ENCODE data around the gene CRNKL1.

CRNKL1 gene

DNA sequence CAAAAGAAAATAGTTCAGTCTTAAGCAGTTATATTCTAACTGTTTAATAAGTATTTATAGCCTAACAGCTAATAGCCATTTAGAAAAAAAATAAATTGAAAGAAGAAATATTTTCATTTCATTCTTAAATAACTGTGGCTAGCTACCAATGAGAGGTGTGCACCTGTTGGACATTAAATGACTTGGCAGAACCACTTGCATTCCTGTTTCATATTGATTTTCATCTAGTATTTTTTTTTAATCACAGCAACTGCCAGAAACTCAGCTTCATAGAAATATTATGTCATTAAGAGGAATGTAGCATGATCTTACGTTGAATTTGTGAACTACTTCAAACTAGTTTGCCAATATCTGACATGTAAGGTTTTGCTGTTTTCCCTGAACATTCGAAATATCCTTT lies 25.0 kb downstream of the CRNKL1 start:
- Histone ChIP-seq H3K36me3 (replicated peaks in 1 of 2; ENCODE audit: control insufficient read depth in 2 of 2, insufficient read depth in 2 of 2, low read length in 2 of 2) (peaks cover 12 to 96% of the 10 kb centered on the region in 2 donors), H3K27me3 (ENCODE audit: control insufficient read depth in 3 of 3, insufficient read depth in 3 of 3, low read depth in 1 of 3, low read length in 3 of 3) (no peaks in the 10 kb centered on the region), H3K4ac (ENCODE audit: low read length) (no peak overlapping the region), H4K8ac (ENCODE audit: low read depth, low read length) (no peak overlapping the region), H2AFZ (ENCODE audit: low read length) (no peak overlapping the region), H3K4me2 (ENCODE audit: insufficient read depth, low read length, poor library complexity, severe bottlenecking) (no peak overlapping the region), H4K91ac (ENCODE audit: low read depth, low read length, poor library complexity) (no peak overlapping the region), H2BK12ac (ENCODE audit: low read length) (no peak overlapping the region), H2BK120ac (ENCODE audit: low read depth, low read length) (no peak overlapping the region), H2AK5ac (ENCODE audit: low read depth, low read length) (no peak overlapping the region), H2BK5ac (ENCODE audit: low read length) (no peak overlapping the region), H3K9me3 (replicated peaks in 1 of 2; ENCODE audit: control insufficient read depth in 2 of 2, insufficient read depth in 1 of 2, low read depth in 1 of 2, low read length in 2 of 2) (no peaks in the 10 kb centered on the region), H2BK15ac (ENCODE audit: low read length) (no peak overlapping the region), H3K4me1 (ENCODE audit: control insufficient read depth in 2 of 2, insufficient read depth in 1 of 2, low read depth in 1 of 2, low read length in 2 of 2) (no peaks in the 10 kb centered on the region), H3K4me3 (ENCODE audit: low read length in 2 of 2) (no peak overlapping the region), H3K14ac (ENCODE audit: low read length) (no peak overlapping the region), H3K27ac (replicated peaks; ENCODE audit: low read length) (no peak overlapping the region), H3K9ac (ENCODE audit: low read depth, low read length, poor library complexity) (no peak overlapping the region), H3K18ac (ENCODE audit: low read length) (no peak overlapping the region), H3K23ac (ENCODE audit: low read depth, low read length, poor library complexity) (no peak overlapping the region), H3K79me1 (ENCODE audit: low read depth, low read length) (no peaks in the 10 kb centered on the region)
- no peak for DNase-seq (ENCODE audit: low spot score)
- WGBS, 2 donors (ENCODE audit: extremely low coverage in 2 of 2, insufficient read length in 2 of 2, insufficient replicate concordance in 1 of 2): no CpG with 5 or more reads among the region's 2 CpGs

- DNase-seq (ENCODE audit: low spot score): no peak
- Histone ChIP-seq H3K14ac (ENCODE audit: low read length) (no peak overlapping the region), H4K91ac (ENCODE audit: low read depth, low read length, poor library complexity) (no peak overlapping the region), H3K9me3 (replicated peaks in 1 of 2; ENCODE audit: control insufficient read depth in 2 of 2, insufficient read depth in 1 of 2, low read depth in 1 of 2, low read length in 2 of 2) (no peaks in the 10 kb centered on the region), H2BK120ac (ENCODE audit: low read depth, low read length) (no peak overlapping the region), H3K4me1 (ENCODE audit: control insufficient read depth in 2 of 2, insufficient read depth in 1 of 2, low read depth in 1 of 2, low read length in 2 of 2) (no peaks in the 10 kb centered on the region), H3K18ac (ENCODE audit: low read length) (no peak overlapping the region), H3K27ac (replicated peaks; ENCODE audit: low read length) (no peak overlapping the region), H2BK15ac (ENCODE audit: low read length) (no peak overlapping the region), H2AK5ac (ENCODE audit: low read depth, low read length) (no peak overlapping the region), H3K9ac (ENCODE audit: low read depth, low read length, poor library complexity) (no peak overlapping the region), H3K4me3 (ENCODE audit: low read length in 2 of 2) (no peak overlapping the region), H2AFZ (ENCODE audit: low read length) (no peak overlapping the region), H3K23ac (ENCODE audit: low read depth, low read length, poor library complexity) (no peak overlapping the region), H3K79me1 (ENCODE audit: low read depth, low read length) (peaks cover 2% of the 10 kb centered on the region), H3K27me3 (ENCODE audit: control insufficient read depth in 3 of 3, insufficient read depth in 3 of 3, low read depth in 1 of 3, low read length in 3 of 3) (no peaks in the 10 kb centered on the region), H3K4me2 (ENCODE audit: insufficient read depth, low read length, poor library complexity, severe bottlenecking) (no peak overlapping the region), H3K36me3 (replicated peaks in 1 of 2; ENCODE audit: control insufficient read depth in 2 of 2, insufficient read depth in 2 of 2, low read length in 2 of 2) (peaks cover 9 to 84% of the 10 kb centered on the region in 2 donors), H2BK12ac (ENCODE audit: low read length) (no peak overlapping the region), H3K4ac (ENCODE audit: low read length) (no peak overlapping the region), H4K8ac (ENCODE audit: low read depth, low read length) (no peak overlapping the region), H2BK5ac (ENCODE audit: low read length) (no peak overlapping the region)
Observed at GRCh38 chr20:20024942-20025341, 27.3 kb downstream of the CRNKL1 start.

- H2AK5ac ChIP-seq (ENCODE audit: low read depth, low read length): no peak overlapping the region
- H4K8ac ChIP-seq (ENCODE audit: low read depth, low read length): no peak overlapping the region
- peaks cover 4% of the 10 kb centered on the region for H3K79me1 ChIP-seq (ENCODE audit: low read depth, low read length)
- H3K36me3 ChIP-seq (replicated peaks in 1 of 2; ENCODE audit: control insufficient read depth in 2 of 2, insufficient read depth in 2 of 2, low read length in 2 of 2): peaks cover 9 to 79% of the 10 kb centered on the region in 2 donors
- no peak overlapping the region for H2AFZ ChIP-seq (ENCODE audit: low read length)
- no peak overlapping the region for H3K4ac ChIP-seq (ENCODE audit: low read length)
- no peaks in the 10 kb centered on the region for H3K27me3 ChIP-seq (ENCODE audit: control insufficient read depth in 3 of 3, insufficient read depth in 3 of 3, low read depth in 1 of 3, low read length in 3 of 3)
- H3K4me1 ChIP-seq (ENCODE audit: control insufficient read depth in 2 of 2, insufficient read depth in 1 of 2, low read depth in 1 of 2, low read length in 2 of 2): peaks cover under 1 to 1% of the 10 kb centered on the region in 2 donors
- no peak overlapping the region for H3K14ac ChIP-seq (ENCODE audit: low read length)
- H4K91ac ChIP-seq (ENCODE audit: low read depth, low read length, poor library complexity): no peak overlapping the region
- no peak overlapping the region for H2BK120ac ChIP-seq (ENCODE audit: low read depth, low read length)
- no peak overlapping the region for H2BK12ac ChIP-seq (ENCODE audit: low read length)
- no peak overlapping the region for H3K9ac ChIP-seq (ENCODE audit: low read depth, low read length, poor library complexity)
- no peak overlapping the region for H2BK15ac ChIP-seq (ENCODE audit: low read length)
- H2BK5ac ChIP-seq (ENCODE audit: low read length): no peak overlapping the region
- H3K9me3 ChIP-seq (replicated peaks in 1 of 2; ENCODE audit: control insufficient read depth in 2 of 2, insufficient read depth in 1 of 2, low read depth in 1 of 2, low read length in 2 of 2): no peaks in the 10 kb centered on the region
- no peak overlapping the region for H3K4me3 ChIP-seq (ENCODE audit: low read length in 2 of 2)
- no peak overlapping the region for H3K18ac ChIP-seq (ENCODE audit: low read length)
- no CpG with 5 or more reads among the region's 3 CpGs for WGBS, 2 donors (ENCODE audit: extremely low coverage in 2 of 2, insufficient read length in 2 of 2, insufficient replicate concordance in 1 of 2)
- H3K27ac ChIP-seq (replicated peaks; ENCODE audit: low read length): no peak overlapping the region
- DNase-seq (ENCODE audit: low spot score): no peak
- H3K23ac ChIP-seq (ENCODE audit: low read depth, low read length, poor library complexity): no peak overlapping the region
- no peak overlapping the region for H3K4me2 ChIP-seq (ENCODE audit: insufficient read depth, low read length, poor library complexity, severe bottlenecking)
Observed at GRCh38 chr20:20023395-20023794, 28.9 kb downstream of the CRNKL1 start.

DNA sequence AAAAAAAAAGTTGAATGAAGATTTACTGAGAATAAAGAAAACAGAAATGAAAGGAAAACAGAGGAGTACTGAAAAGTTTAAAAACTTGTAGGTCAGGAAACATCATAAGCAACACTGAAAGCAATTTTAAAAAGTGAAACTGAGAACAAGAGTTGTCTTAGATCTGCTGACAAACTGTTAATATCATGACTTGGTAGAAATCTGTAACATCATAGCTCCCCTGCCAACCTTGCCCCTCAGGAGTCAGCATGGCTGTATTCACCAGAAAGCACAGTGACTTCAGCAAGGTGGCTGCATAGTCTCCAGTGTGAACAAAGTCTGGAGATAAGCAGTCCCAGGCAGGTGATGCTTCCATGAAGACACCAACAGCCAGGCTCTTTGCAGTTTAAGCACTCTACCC lies 29.8 kb downstream of the CRNKL1 start:
- H4K91ac ChIP-seq (ENCODE audit: low read depth, low read length, poor library complexity): no peak overlapping the region
- H4K8ac ChIP-seq (ENCODE audit: low read depth, low read length): no peak overlapping the region
- DNase-seq (ENCODE audit: low spot score): no peak
- H2AK5ac ChIP-seq (ENCODE audit: low read depth, low read length): no peak overlapping the region
- H2BK5ac ChIP-seq (ENCODE audit: low read length): no peak overlapping the region
- H2BK120ac ChIP-seq (ENCODE audit: low read depth, low read length): no peak overlapping the region
- H2BK12ac ChIP-seq (ENCODE audit: low read length): no peak overlapping the region
- H3K4me2 ChIP-seq (ENCODE audit: insufficient read depth, low read length, poor library complexity, severe bottlenecking): no peak overlapping the region
- no peaks in the 10 kb centered on the region for H3K27me3 ChIP-seq (ENCODE audit: control insufficient read depth in 3 of 3, insufficient read depth in 3 of 3, low read depth in 1 of 3, low read length in 3 of 3)
- H3K79me1 ChIP-seq (ENCODE audit: low read depth, low read length): peaks cover 9% of the 10 kb centered on the region
- H3K27ac ChIP-seq (replicated peaks; ENCODE audit: low read length): no peak overlapping the region
- no peak overlapping the region for H2AFZ ChIP-seq (ENCODE audit: low read length)
- no peak overlapping the region for H3K9ac ChIP-seq (ENCODE audit: low read depth, low read length, poor library complexity)
- no peak overlapping the region for H2BK15ac ChIP-seq (ENCODE audit: low read length)
- no peak overlapping the region for H3K4ac ChIP-seq (ENCODE audit: low read length)
- no peak overlapping the region for H3K4me3 ChIP-seq (ENCODE audit: low read length in 2 of 2)
- no peaks in the 10 kb centered on the region for H3K9me3 ChIP-seq (replicated peaks in 1 of 2; ENCODE audit: control insufficient read depth in 2 of 2, insufficient read depth in 1 of 2, low read depth in 1 of 2, low read length in 2 of 2)
- peaks cover 9 to 72% of the 10 kb centered on the region in 2 donors for H3K36me3 ChIP-seq (replicated peaks in 1 of 2; ENCODE audit: control insufficient read depth in 2 of 2, insufficient read depth in 2 of 2, low read length in 2 of 2)
- no peak overlapping the region for H3K18ac ChIP-seq (ENCODE audit: low read length)
- no peak overlapping the region for H3K14ac ChIP-seq (ENCODE audit: low read length)
- peaks cover 5 to 7% of the 10 kb centered on the region in 2 donors for H3K4me1 ChIP-seq (ENCODE audit: control insufficient read depth in 2 of 2, insufficient read depth in 1 of 2, low read depth in 1 of 2, low read length in 2 of 2)
- no peak overlapping the region for H3K23ac ChIP-seq (ENCODE audit: low read depth, low read length, poor library complexity)

Measured in neuronal stem cell (in vitro differentiated cells).